K562 (cell line): ENCODE data around the gene GLRX2. TPM values are rescaled to one million over a fixed set of nuclear protein-coding genes. Genes with fewer than 3 reads are reported as not detected.

Experiments
- ESRRB ChIP-seq: fragments of 250-450 bp; sonication (Bioruptor Pico); IDR thresholded peaks from 2 replicates; pipeline ENCODE4 v1.5.0; 2020; ENCODE audit warnings: mild to moderate bottlenecking, moderate library complexity, borderline replicate concordance
- NONO ChIP-seq, 2 experiments: fragments of 200-400 bp in 1 of 2; fragments of 450-650 bp in 1 of 2; formaldehyde crosslinking in 1 of 2; IDR thresholded peaks; 2 replicates each; pipeline ENCODE4 v1.6.1; 2017; ENCODE audit warnings: low read depth in 2 of 2, mild to moderate bottlenecking in 2 of 2, moderate library complexity in 2 of 2, low read length in 1 of 2
- RHOXF2B ChIP-seq: fragments of 250-450 bp; sonication (Bioruptor Pico); conservative IDR thresholded peaks from 2 replicates; pipeline ENCODE4 v1.5.1; 2021
- RUNX1 ChIP-seq: sonication (generic); IDR thresholded peaks from 2 replicates; pipeline ENCODE4 v1.6.1; 2016; ENCODE audit warnings: antibody characterized with exemption, low read depth
- SRSF1 ChIP-seq: fragments of 200-400 bp; formaldehyde crosslinking; IDR thresholded peaks from 2 replicates; pipeline ENCODE4 v1.6.1; 2017; ENCODE audit warnings: mild to moderate bottlenecking, low read depth, low read length, moderate library complexity
- THAP12 ChIP-seq: fragments of 250-450 bp; sonication (Bioruptor Pico); IDR thresholded peaks from 2 replicates; pipeline ENCODE4 v1.9.0; 2021; ENCODE audit warnings: mild to moderate bottlenecking, inconsistent platforms
- TSHZ1 ChIP-seq: fragments of 250-450 bp; sonication (Bioruptor Pico); IDR thresholded peaks from 2 replicates; pipeline ENCODE4 v1.4.0; 2020; ENCODE audit warnings: mild to moderate bottlenecking, moderate library complexity
- ZFP1 ChIP-seq: fragments of 450-650 bp; formaldehyde crosslinking; IDR thresholded peaks from 2 replicates; pipeline ENCODE4 v1.4.0; 2020; ENCODE audit warnings: mild to moderate bottlenecking, mixed read lengths
- ZNF431 ChIP-seq: sonication (generic); formaldehyde crosslinking; IDR thresholded peaks from 2 replicates; pipeline ENCODE4 v1.8.0; 2022; ENCODE audit warnings: mild to moderate bottlenecking, missing genetic modification reagents
- ZNF511 ChIP-seq: sonication (generic); formaldehyde crosslinking; IDR thresholded peaks from 2 replicates; pipeline ENCODE4 v1.8.0; 2022; ENCODE audit warnings: mild to moderate bottlenecking, missing genetic modification reagents
- ZNF561 ChIP-seq: fragments of 450-650 bp; formaldehyde crosslinking; conservative IDR thresholded peaks from 2 replicates; pipeline ENCODE4 v1.4.0; 2020; ENCODE audit warnings: mild to moderate bottlenecking, moderate library complexity
- ZNF655 ChIP-seq: fragments of 250-450 bp; sonication (Bioruptor Pico); IDR thresholded peaks from 2 replicates; pipeline ENCODE4 v1.5.0; 2021
- ZNF79 ChIP-seq: fragments of 250-450 bp; sonication (Bioruptor Pico); IDR thresholded peaks from 2 replicates; pipeline ENCODE4 v1.4.0; 2020; ENCODE audit warnings: low read depth, mild to moderate bottlenecking, moderate library complexity
- polyA plus RNA-seq, 8 experiments: library from polyadenylated mRNA; depleted of rRNA in 4 of 8; stranded (reverse) in 5 of 8; unstranded in 3 of 8; fragments of >200 nt; fragmentation: Nextera tagmentation in 2 of 8; fragmentation: Illumina TruSeq in 1 of 8; extraction: Ambion mirVana in 2 of 8; extraction: Trizol in 1 of 8; gene quantifications; 2 replicates each; pipeline versions ENCODE4 v1.2.1 to v1.2.3, GENCODE V29; 2011 to 2014; ENCODE audit warnings: inconsistent platforms in 1 of 8, missing spikeins in 1 of 8
- total RNA-seq, 7 experiments: library from RNA; depleted of rRNA in 6 of 7; stranded (reverse); fragments of >200 nt in 6 of 7; fragmentation: Illumina TruSeq in 2 of 7; extraction: Trizol in 2 of 7; gene quantifications; 2 replicates each; pipeline versions ENCODE4 v1.2.1 to v1.2.3, GENCODE V29; 2011 to 2021; ENCODE audit warnings: low replicate concordance in 1 of 7
- TF ChIP-seq, protein P1 (sequence below): fragments of 250-450 bp; sonication (Bioruptor Pico); IDR thresholded peaks from 2 replicates; pipeline ENCODE4 v1.4.0; 2020; ENCODE audit warnings: borderline replicate concordance
- TF ChIP-seq, protein P2 (sequence below), 2 experiments: fragments of 450-650 bp; IDR thresholded peaks; 2 replicates each; pipeline ENCODE4 v1.6.1; 2016

Gene GLRX2
- total and polyA plus RNA-seq, 9 of the 15 experiments (the other 6 are each of a cell fraction or from before 2014, with no cell fraction given) = 13.3 to 82.6 (median 55.1) TPM

GRCh38 chr1:193058529-193059281 lies 46.5 kb downstream of the GLRX2 start (continued):
- TF ChIP-seq ZNF655 = no peak
- TF ChIP-seq ZNF431 (CRISPR knock-in tag) = no peak; the same call in none of the 2 replicates
- TF ChIP-seq ZNF561 (CRISPR knock-in tag) = 0 out of 2 replicates have a peak, but pooled peaks have one; percentile 30
- peak; percentile 51 for TF ChIP-seq ZNF511 (CRISPR knock-in tag)
- TF ChIP-seq THAP12 (CRISPR knock-in tag) = no peak; the same call in 1 of the 2 replicates
- TF ChIP-seq ZFP1 (CRISPR knock-in tag) = no peak
- no peak for TF ChIP-seq ESRRB (CRISPR knock-in tag)
- no peak for TF ChIP-seq RHOXF2B (CRISPR knock-in tag)
- TF ChIP-seq, protein P1, sequence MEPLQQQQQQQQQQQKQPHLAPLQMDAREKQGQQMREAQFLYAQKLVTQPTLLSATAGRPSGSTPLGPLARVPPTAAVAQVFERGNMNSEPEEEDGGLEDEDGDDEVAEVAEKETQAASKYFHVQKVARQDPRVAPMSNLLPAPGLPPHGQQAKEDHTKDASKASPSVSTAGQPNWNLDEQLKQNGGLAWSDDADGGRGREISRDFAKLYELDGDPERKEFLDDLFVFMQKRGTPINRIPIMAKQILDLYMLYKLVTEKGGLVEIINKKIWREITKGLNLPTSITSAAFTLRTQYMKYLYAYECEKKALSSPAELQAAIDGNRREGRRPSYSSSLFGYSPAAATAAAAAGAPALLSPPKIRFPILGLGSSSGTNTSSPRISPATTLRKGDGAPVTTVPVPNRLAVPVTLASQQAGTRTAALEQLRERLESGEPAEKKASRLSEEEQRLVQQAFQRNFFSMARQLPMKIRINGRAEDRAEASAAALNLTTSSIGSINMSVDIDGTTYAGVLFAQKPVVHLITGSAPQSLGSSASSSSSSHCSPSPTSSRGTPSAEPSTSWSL (CRISPR knock-in tag) = no peak; the same call in 1 of the 2 replicates
- no peak for TF ChIP-seq ZNF79 (CRISPR knock-in tag)
- TF ChIP-seq SRSF1 = peak; percentile 23; the same call in 1 of the 2 replicates
- no peak for TF ChIP-seq RUNX1
- TF ChIP-seq NONO (IDR thresholded peaks at IDR 0.05; ENCODE audit: low read depth in 2 of 2, low read length in 1 of 2) = no peak
- TF ChIP-seq, protein P2, sequence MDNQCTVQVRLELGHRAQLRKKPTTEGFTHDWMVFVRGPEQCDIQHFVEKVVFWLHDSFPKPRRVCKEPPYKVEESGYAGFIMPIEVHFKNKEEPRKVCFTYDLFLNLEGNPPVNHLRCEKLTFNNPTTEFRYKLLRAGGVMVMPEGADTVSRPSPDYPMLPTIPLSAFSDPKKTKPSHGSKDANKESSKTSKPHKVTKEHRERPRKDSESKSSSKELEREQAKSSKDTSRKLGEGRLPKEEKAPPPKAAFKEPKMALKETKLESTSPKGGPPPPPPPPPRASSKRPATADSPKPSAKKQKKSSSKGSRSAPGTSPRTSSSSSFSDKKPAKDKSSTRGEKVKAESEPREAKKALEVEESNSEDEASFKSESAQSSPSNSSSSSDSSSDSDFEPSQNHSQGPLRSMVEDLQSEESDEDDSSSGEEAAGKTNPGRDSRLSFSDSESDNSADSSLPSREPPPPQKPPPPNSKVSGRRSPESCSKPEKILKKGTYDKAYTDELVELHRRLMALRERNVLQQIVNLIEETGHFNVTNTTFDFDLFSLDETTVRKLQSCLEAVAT (IDR thresholded peaks at IDR 0.05) = peak in 1 of 2 experiments; percentile 15; a peak in 2 of 4 replicates
- no peak for TF ChIP-seq TSHZ1
